DOHH2 (cell line): ENCODE measurements around the gene PMF1.

ENCODE experiments used
- CTCF ChIP-seq: fragments of 200-600 bp; sonication (generic); IDR thresholded peaks from one replicate; pipeline ENCODE4 v1.5.1; 2014; ENCODE audit warnings: antibody characterized with exemption, mild to moderate bottlenecking, low read depth, low read length; ENCODE audit not compliant: poor library complexity, severe bottlenecking
- EZH2phosphoT487 ChIP-seq: fragments of 200-600 bp; sonication (generic); IDR thresholded peaks from 2 replicates; pipeline ENCODE4 v1.6.1; 2017; ENCODE audit warnings: borderline replicate concordance, mild to moderate bottlenecking, antibody characterized with exemption, low read length, moderate library complexity, mixed read lengths

- TF ChIP-seq EZH2phosphoT487 (no peak), CTCF (no peak)
Measured at GRCh38 chr1:156213644-156213966, 798 bp downstream of the PMF1 start.
